OCI-LY7 (cell line): ENCODE results near the gene MAP1S.

Experiments used
- CTCF ChIP-seq: fragments of 200-600 bp; sonication (generic); conservative IDR thresholded peaks from 2 replicates; pipeline ENCODE4 v1.5.1; 2014; ENCODE audit warnings: mild to moderate bottlenecking, antibody characterized with exemption, low read length, moderate library complexity, mixed read lengths
- EZH2phosphoT487 ChIP-seq: fragments of 200-600 bp; sonication (generic); IDR thresholded peaks from 2 replicates; pipeline ENCODE4 v1.6.1; 2018; ENCODE audit warnings: low read depth, borderline replicate concordance, mild to moderate bottlenecking, mixed run types, antibody characterized with exemption, low read length, moderate library complexity, mixed read lengths

DNA sequence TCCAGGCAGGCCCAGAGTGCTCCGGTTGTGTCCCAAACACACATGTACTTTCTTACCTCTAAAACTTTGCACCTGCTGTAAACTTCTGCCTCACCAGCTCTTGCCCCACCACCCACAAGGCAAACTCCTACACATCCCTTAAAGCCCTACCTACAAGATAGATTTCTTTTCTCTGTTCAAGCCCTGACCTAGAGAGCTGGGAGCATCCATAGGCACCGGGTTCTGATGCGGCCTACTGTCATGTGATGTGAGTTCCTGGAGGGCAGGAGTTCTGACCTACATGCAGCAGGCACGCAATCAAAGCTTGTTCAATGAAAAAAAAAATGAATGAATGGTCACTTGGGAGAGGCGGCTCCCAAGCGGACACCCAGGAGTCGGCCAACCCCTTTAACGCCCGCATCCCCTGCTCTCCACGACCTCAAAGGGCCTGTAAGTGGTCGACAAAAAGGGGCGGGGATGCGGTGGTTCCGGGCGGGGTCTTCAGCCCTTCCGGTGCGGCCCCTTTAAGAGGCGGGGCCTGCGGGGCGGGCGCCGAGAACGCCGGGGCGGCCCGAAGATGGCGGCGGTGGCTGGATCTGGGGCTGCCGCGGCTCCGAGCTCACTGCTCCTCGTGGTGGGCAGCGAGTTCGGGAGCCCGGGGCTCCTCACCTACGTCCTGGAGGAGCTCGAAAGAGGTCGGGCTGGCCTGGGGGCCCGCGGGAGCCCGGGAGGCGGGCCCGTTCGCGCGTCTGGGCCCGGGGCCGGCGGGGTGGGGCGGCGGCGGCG lies at the start of gene MAP1S:
- TF ChIP-seq CTCF (no peak), EZH2phosphoT487 (no peak)
